HFFc6 (cell line): Measurements from ENCODE around the gene FBXW12. TPM values are rescaled to one million over a fixed set of nuclear protein-coding genes. Genes with fewer than 3 reads are reported as not detected.

Experiments used
- DNase-seq: peaks from one replicate; pipeline ENCODE4 v3.0.0-alpha.2; 2018
- H3K27ac Mint-ChIP-seq: 2 replicates; pipeline ENCODE4 v1.8.0; 2020; ENCODE audit warnings: mild to moderate bottlenecking, mixed read lengths
- H3K27me3 Mint-ChIP-seq: 2 replicates; pipeline ENCODE4 v1.8.0; 2021; ENCODE audit warnings: mild to moderate bottlenecking, moderate library complexity, mixed read lengths; ENCODE audit not compliant: insufficient read depth
- H3K36me3 Mint-ChIP-seq: 2 replicates; pipeline ENCODE4 v1.8.0; 2021; ENCODE audit warnings: low read depth, mixed read lengths
- H3K4me1 Mint-ChIP-seq: 2 replicates; pipeline ENCODE4 v1.8.0; 2020; ENCODE audit warnings: low read depth, mixed read lengths
- H3K4me3 Mint-ChIP-seq: 2 replicates; pipeline ENCODE4 v1.8.0; 2020; ENCODE audit warnings: mild to moderate bottlenecking, moderate library complexity, mixed read lengths
- H3K9me3 Mint-ChIP-seq: 2 replicates; pipeline ENCODE4 v1.8.0; 2020; ENCODE audit warnings: mild to moderate bottlenecking, mixed read lengths
- CTCF ChIP-seq: fragments of 200-600 bp; sonication (generic); IDR thresholded peaks from 2 replicates; pipeline ENCODE4 v1.5.0; 2021; ENCODE audit warnings: antibody characterized with exemption, mild to moderate bottlenecking
- total RNA-seq, 6 experiments: library from RNA; stranded (reverse); fragmentation: NEBNext Ultra II Directional; extraction: Animal tissue kit (Norgen Biotek cat#: 25700); gene quantifications; 2 replicates in 1 of 6; 3 replicates in 5 of 6; pipeline ENCODE4 v1.2.3, GENCODE V29; 2021

The FBXW12 gene
- total RNA-seq, 6 experiments from 2014 or later = not detected

DNA sequence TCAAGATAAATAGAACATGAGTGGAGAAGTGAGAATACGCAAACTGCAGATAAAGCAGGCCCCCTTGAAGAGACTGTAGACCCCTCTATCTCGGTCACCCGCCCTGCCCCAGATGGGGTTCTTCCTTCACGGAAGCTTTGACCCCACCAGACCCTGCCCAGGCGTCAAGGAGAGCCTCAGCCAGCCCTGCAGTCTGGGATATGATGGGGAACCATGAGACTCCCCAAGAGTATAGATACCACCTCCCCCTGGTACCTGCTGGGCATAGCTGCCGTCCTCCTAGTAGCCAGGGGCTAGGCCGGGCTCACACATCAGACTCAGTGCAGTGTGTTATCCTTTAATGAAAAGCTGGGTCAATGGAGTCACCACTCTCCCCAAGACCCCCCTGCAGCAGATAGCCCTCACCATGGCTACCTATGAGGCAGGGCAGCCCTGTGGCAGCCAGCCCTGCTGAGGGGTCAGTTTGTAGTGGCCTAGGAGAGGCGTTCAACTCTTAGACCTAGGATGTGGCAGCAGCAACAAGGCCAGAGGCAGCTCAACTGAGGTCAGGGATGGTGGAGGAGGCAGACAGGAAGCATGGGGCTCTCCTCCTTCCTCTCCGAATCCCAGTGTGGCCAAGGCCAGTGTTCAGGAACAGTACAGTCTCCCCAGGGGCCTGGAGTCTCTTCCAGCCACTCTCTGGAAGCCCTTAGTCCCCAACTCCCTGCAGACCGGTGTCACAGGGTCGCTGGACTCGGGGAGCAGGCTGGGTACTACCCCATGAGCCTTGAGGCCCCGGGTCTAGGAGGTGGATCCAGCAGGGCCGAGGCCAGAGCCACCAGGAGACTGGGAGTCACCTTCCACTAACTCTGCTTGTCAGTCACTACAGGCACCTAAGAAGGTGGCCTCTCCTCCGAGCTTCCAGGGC lies 31.8 kb downstream of the FBXW12 start:
- no peak for TF ChIP-seq CTCF
- H3K4me3 Mint-ChIP-seq = no peak overlapping the region
- H3K27me3 Mint-ChIP-seq = no peaks in the 10 kb centered on the region; the same call in 1 of the 2 replicates
- no peak overlapping the region for H3K27ac Mint-ChIP-seq
- peaks cover 5% of the 10 kb centered on the region; the same call in 1 of the 2 replicates for H3K36me3 Mint-ChIP-seq
- DNase-seq = no peak
- H3K9me3 Mint-ChIP-seq = no peaks in the 10 kb centered on the region
- peaks cover 23% of the 10 kb centered on the region for H3K4me1 Mint-ChIP-seq

DNA sequence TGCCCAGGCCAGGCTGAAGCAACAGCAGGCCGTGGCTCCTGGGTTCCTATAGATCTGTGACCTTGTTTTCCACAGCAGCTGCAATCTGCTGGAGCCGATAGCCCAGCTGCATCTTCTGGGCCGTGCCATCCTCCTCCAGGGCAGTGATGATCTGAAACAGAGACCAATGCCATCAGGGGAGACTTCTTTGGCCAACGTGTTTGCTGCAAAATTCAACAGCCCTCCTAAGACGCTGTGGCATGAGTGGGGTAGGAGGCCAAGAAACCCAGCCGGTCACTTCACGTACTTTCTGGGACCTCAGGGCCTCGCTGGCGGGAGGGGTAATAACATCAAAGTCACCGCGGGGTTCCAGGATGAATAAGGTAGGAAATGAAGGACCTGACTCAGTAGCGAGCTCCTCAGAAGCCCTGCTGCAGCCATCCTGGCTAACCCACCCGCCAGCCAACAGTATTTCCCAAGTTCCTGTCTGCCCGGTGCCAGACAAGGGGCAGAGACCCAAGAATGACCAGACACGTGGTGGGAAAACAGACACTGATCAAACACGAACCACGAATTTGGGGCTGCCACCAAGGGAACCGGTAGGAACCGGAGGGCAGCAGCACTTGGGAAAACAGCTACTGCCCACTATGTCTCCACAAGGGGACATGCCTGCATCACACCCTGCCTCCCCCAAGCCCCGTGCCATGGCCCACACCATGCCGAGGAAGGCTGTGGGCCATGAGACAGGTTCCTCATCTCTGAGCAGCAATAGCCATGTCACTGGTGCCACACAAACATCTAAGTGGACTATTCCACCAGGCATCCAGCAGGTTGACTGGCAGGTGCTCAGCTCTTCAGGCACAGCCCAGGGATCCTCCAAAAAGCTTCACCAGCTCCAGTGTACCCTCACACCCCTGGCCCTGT lies 32.7 kb downstream of the FBXW12 start:
- Mint-ChIP-seq H3K36me3 (peaks cover 5% of the 10 kb centered on the region; the same call in 1 of the 2 replicates), H3K4me3 (no peak overlapping the region), H3K27ac (no peak overlapping the region), H3K4me1 (peaks cover 23% of the 10 kb centered on the region), H3K9me3 (no peaks in the 10 kb centered on the region), H3K27me3 (no peaks in the 10 kb centered on the region)
- no peak for DNase-seq
- no peak for TF ChIP-seq CTCF

- Mint-ChIP-seq H3K4me1 (peaks cover 23% of the 10 kb centered on the region), H3K27ac (no peak overlapping the region), H3K4me3 (no peak overlapping the region), H3K27me3 (no peaks in the 10 kb centered on the region), H3K9me3 (no peaks in the 10 kb centered on the region), H3K36me3 (peaks cover 5% of the 10 kb centered on the region; the same call in 1 of the 2 replicates)
- no peak for DNase-seq
- TF ChIP-seq CTCF = no peak
These were observed 33.4 kb downstream of the FBXW12 start for GRCh38 chr3:48405343-48405881.

- peaks cover 5% of the 10 kb centered on the region; the same call in 1 of the 2 replicates for H3K36me3 Mint-ChIP-seq
- TF ChIP-seq CTCF = no peak
- no peak for DNase-seq
- H3K27me3 Mint-ChIP-seq = no peaks in the 10 kb centered on the region
- no peaks in the 10 kb centered on the region for H3K9me3 Mint-ChIP-seq
- H3K4me1 Mint-ChIP-seq = peaks cover 19% of the 10 kb centered on the region
- no peak overlapping the region for H3K4me3 Mint-ChIP-seq
- no peak overlapping the region for H3K27ac Mint-ChIP-seq
These were observed 34.0 kb downstream of the FBXW12 start for GRCh38 chr3:48405971-48406370.
